Stimulated activated naive B cell treated with anti-CD40 and anti-IgM and Interleukin-4, amounts not matched to agents 10 μg/mL and 1 μg/mL and 100 μg/mL, for 72 hours (primary cell): Measurements from ENCODE around the gene EID2.
A peak's percentile ranks its signal among the peaks of the same experiment; 100 is the strongest.

Experiments used
- ATAC-seq, 2 donors: fragments of 150-1000 bp; cut with Tn5 transposase; replicated peaks; 2 replicates each; pipeline ENCODE4 v1.10.0; 2021; ENCODE audit warnings: moderate library complexity in 1 of 2
- DNase-seq: peaks from one replicate; pipeline ENCODE4 v3.0.0; 2021
- H3K27ac Mint-ChIP-seq: one replicate; pipeline ENCODE4 v1.8.0; 2022; ENCODE audit warnings: mild to moderate bottlenecking, mixed read lengths
- H3K27me3 Mint-ChIP-seq, 2 donors: one replicate each; pipeline ENCODE4 v1.8.0; 2022; ENCODE audit warnings: mixed read lengths in 2 of 2
- H3K36me3 Mint-ChIP-seq, 2 donors: one replicate each; pipeline ENCODE4 v1.8.0; 2022; ENCODE audit warnings: mixed read lengths in 2 of 2, mild to moderate bottlenecking in 1 of 2
- H3K4me1 Mint-ChIP-seq, 2 donors: one replicate each; pipeline ENCODE4 v1.8.0; 2022; ENCODE audit warnings: mixed read lengths in 2 of 2, mild to moderate bottlenecking in 1 of 2
- H3K4me3 Mint-ChIP-seq, 2 donors: one replicate each; pipeline ENCODE4 v1.8.0; 2022; ENCODE audit warnings: mild to moderate bottlenecking in 2 of 2, mixed read lengths in 2 of 2, moderate library complexity in 1 of 2
- H3K9me3 Mint-ChIP-seq, 2 donors: one replicate each; pipeline ENCODE4 v1.8.0; 2022; ENCODE audit warnings: mixed read lengths in 2 of 2, mild to moderate bottlenecking in 1 of 2

EID2 gene

GRCh38 chr19:39520541-39521484 lies 19.1 kb downstream of the EID2 start:
- Mint-ChIP-seq H3K27me3 (peaks cover 19 to 31% of the 10 kb centered on the region in 2 donors), H3K27ac (no peak overlapping the region), H3K36me3 (peaks cover 4 to 10% of the 10 kb centered on the region in 2 donors), H3K4me3 (no peak overlapping the region), H3K9me3 (no peaks in the 10 kb centered on the region), H3K4me1 (peaks cover 5 to 12% of the 10 kb centered on the region in 2 donors)
- DNase-seq (no peak), ATAC-seq (no peak)

GRCh38 chr19:39518975-39519374 lies 21.0 kb downstream of the EID2 start:
- Mint-ChIP-seq H3K4me1 (peaks cover 11 to 22% of the 10 kb centered on the region in 2 donors), H3K27ac (no peak overlapping the region), H3K9me3 (no peaks in the 10 kb centered on the region), H3K36me3 (no peaks in the 10 kb centered on the region), H3K27me3 (peaks cover 33 to 49% of the 10 kb centered on the region in 2 donors), H3K4me3 (no peak overlapping the region)
- no peak for DNase-seq
- no peak for ATAC-seq

GRCh38 chr19:39518458-39518857 lies 21.5 kb downstream of the EID2 start:
- ATAC-seq, result no peak
- Mint-ChIP-seq H3K9me3 (no peaks in the 10 kb centered on the region), H3K27ac (no peak overlapping the region), H3K4me1 (peaks cover 11 to 22% of the 10 kb centered on the region in 2 donors), H3K36me3 (no peaks in the 10 kb centered on the region), H3K4me3 (no peak overlapping the region), H3K27me3 (peaks cover 38 to 54% of the 10 kb centered on the region in 2 donors)
- DNase-seq, result no peak

GRCh38 chr19:39517432-39517831 lies 22.5 kb downstream of the EID2 start:
- H3K9me3 Mint-ChIP-seq, result no peaks in the 10 kb centered on the region
- H3K36me3 Mint-ChIP-seq, result no peaks in the 10 kb centered on the region
- no peak overlapping the region for H3K27ac Mint-ChIP-seq
- H3K4me1 Mint-ChIP-seq, result peaks cover 11 to 22% of the 10 kb centered on the region in 2 donors
- H3K4me3 Mint-ChIP-seq, result no peak overlapping the region
- ATAC-seq (no peak), DNase-seq (no peak)
- peaks cover 45 to 64% of the 10 kb centered on the region in 2 donors for H3K27me3 Mint-ChIP-seq

GRCh38 chr19:39516270-39516669 lies 23.7 kb downstream of the EID2 start:
- ATAC-seq (peak; percentile 46 to 50), DNase-seq (no peak)
- H3K27ac Mint-ChIP-seq, result peak overlapping the region; percentile 42
- H3K4me3 Mint-ChIP-seq, result peak overlapping the region; percentile 17 to 59
- H3K9me3 Mint-ChIP-seq, result no peaks in the 10 kb centered on the region
- H3K27me3 Mint-ChIP-seq, result peaks cover 48 to 69% of the 10 kb centered on the region in 2 donors
- no peaks in the 10 kb centered on the region for H3K36me3 Mint-ChIP-seq
- peaks cover 11 to 22% of the 10 kb centered on the region in 2 donors for H3K4me1 Mint-ChIP-seq

GRCh38 chr19:39515551-39516191 lies 24.3 kb downstream of the EID2 start:
- H3K36me3 Mint-ChIP-seq, result no peaks in the 10 kb centered on the region
- peak overlapping the region; percentile 42 for H3K27ac Mint-ChIP-seq
- H3K27me3 Mint-ChIP-seq, result peaks cover 48 to 69% of the 10 kb centered on the region in 2 donors
- peak overlapping the region; percentile 66 to 83 for H3K4me3 Mint-ChIP-seq
- no peak for DNase-seq
- ATAC-seq, result no peak
- peaks cover 11 to 22% of the 10 kb centered on the region in 2 donors for H3K4me1 Mint-ChIP-seq
- no peaks in the 10 kb centered on the region for H3K9me3 Mint-ChIP-seq

- H3K9me3 Mint-ChIP-seq, result no peaks in the 10 kb centered on the region
- peak within 1 kb of the TSS; percentile 83 to 85 for H3K4me3 Mint-ChIP-seq
- peak within 1 kb of the TSS; percentile 47 for H3K27ac Mint-ChIP-seq
- H3K36me3 Mint-ChIP-seq, result no peaks in the 10 kb centered on the region
- H3K27me3 Mint-ChIP-seq, result peaks cover 48 to 69% of the 10 kb centered on the region in 2 donors
- H3K4me1 Mint-ChIP-seq, result peaks cover 11 to 22% of the 10 kb centered on the region in 2 donors
- ATAC-seq (peak; percentile 42 to 53), DNase-seq (no peak)
These were observed 25.0 kb downstream of the EID2 start, which contains the start of gene SELENOV for GRCh38 chr19:39514840-39515550. TSS of gene SELENOV (plus strand) at chr19:39515139. CDS start at chr19:39515213, 74 bp downstream.

GRCh38 chr19:39512988-39513387 lies 27.0 kb downstream of the EID2 start:
- Mint-ChIP-seq H3K27me3 (peaks cover 51 to 73% of the 10 kb centered on the region in 2 donors), H3K4me3 (no peak overlapping the region), H3K4me1 (peaks cover 12 to 24% of the 10 kb centered on the region in 2 donors), H3K27ac (no peak overlapping the region), H3K9me3 (no peaks in the 10 kb centered on the region), H3K36me3 (no peaks in the 10 kb centered on the region)
- DNase-seq (no peak), ATAC-seq (no peak)

GRCh38 chr19:39509233-39509632 lies 30.7 kb downstream of the EID2 start:
- H3K4me1 Mint-ChIP-seq, result peaks cover 12 to 21% of the 10 kb centered on the region in 2 donors
- peaks cover 47 to 71% of the 10 kb centered on the region in 2 donors for H3K27me3 Mint-ChIP-seq
- no peak overlapping the region for H3K4me3 Mint-ChIP-seq
- ATAC-seq, result no peak
- H3K36me3 Mint-ChIP-seq, result peaks cover 0 to 3% of the 10 kb centered on the region in 2 donors
- DNase-seq, result no peak
- H3K9me3 Mint-ChIP-seq, result peaks cover 0 to 3% of the 10 kb centered on the region in 2 donors
- H3K27ac Mint-ChIP-seq, result no peak overlapping the region

GRCh38 chr19:39508629-39509028 lies 31.3 kb downstream of the EID2 start:
- H3K4me3 Mint-ChIP-seq, result no peak overlapping the region
- peaks cover 0 to 3% of the 10 kb centered on the region in 2 donors for H3K9me3 Mint-ChIP-seq
- DNase-seq, result no peak
- no peak overlapping the region for H3K27ac Mint-ChIP-seq
- H3K36me3 Mint-ChIP-seq, result peaks cover under 1 to 3% of the 10 kb centered on the region in 2 donors
- peaks cover 13 to 24% of the 10 kb centered on the region in 2 donors for H3K4me1 Mint-ChIP-seq
- H3K27me3 Mint-ChIP-seq, result peaks cover 48 to 71% of the 10 kb centered on the region in 2 donors
- no peak for ATAC-seq

GRCh38 chr19:39507715-39508364 lies 32.1 kb downstream of the EID2 start:
- Mint-ChIP-seq H3K4me1 (peaks cover 18 to 31% of the 10 kb centered on the region in 2 donors), H3K9me3 (peaks cover 2 to 3% of the 10 kb centered on the region in 2 donors), H3K36me3 (peaks cover 6 to 7% of the 10 kb centered on the region in 2 donors), H3K4me3 (peak overlapping the region; percentile 86 to 94), H3K27ac (peak overlapping the region; percentile 76), H3K27me3 (peaks cover 46 to 71% of the 10 kb centered on the region in 2 donors)
- ATAC-seq (no peak), DNase-seq (no peak)

- Mint-ChIP-seq H3K4me3 (peak overlapping the region; percentile 86 to 94), H3K27ac (peak overlapping the region; percentile 76), H3K36me3 (peaks cover 6 to 7% of the 10 kb centered on the region in 2 donors), H3K27me3 (peaks cover 42 to 64% of the 10 kb centered on the region in 2 donors), H3K4me1 (peaks cover 18 to 31% of the 10 kb centered on the region in 2 donors), H3K9me3 (peaks cover 2 to 3% of the 10 kb centered on the region in 2 donors)
- DNase-seq (peak; percentile 55), ATAC-seq (peak; percentile 78 to 83)
These were observed 32.8 kb downstream of the EID2 start for GRCh38 chr19:39506944-39507714.

GRCh38 chr19:39506598-39506943 lies 33.4 kb downstream of the EID2 start:
- Mint-ChIP-seq H3K4me3 (peak overlapping the region; percentile 76 to 94), H3K9me3 (peaks cover 2 to 3% of the 10 kb centered on the region in 2 donors), H3K36me3 (peaks cover 6 to 7% of the 10 kb centered on the region in 2 donors), H3K27ac (peak overlapping the region; percentile 48), H3K4me1 (peaks cover 18 to 31% of the 10 kb centered on the region in 2 donors), H3K27me3 (peaks cover 42 to 63% of the 10 kb centered on the region in 2 donors)
- ATAC-seq (no peak), DNase-seq (no peak)
